GM18505 (cell line): Measurements from ENCODE around the gene GABRD.
"Not testable (repeated sequence)": the region's sequence is repeated elsewhere in the genome, so short reads cannot be mapped to it uniquely, and the experiment has no call there.

Source experiments
- ATAC-seq: cut with Tn5 transposase; IDR thresholded peaks from one replicate; pipeline ENCODE4 v1.9.1; 2021; ENCODE audit not compliant: unreplicated experiment
- POLR2A ChIP-seq: IDR thresholded peaks from 4 replicates; pipeline ENCODE4 v1.6.1; 2011; ENCODE audit warnings: borderline replicate concordance; ENCODE audit not compliant: insufficient read depth, insufficient read length; ENCODE audit errors: extremely low read depth

Gene GABRD, protein sequence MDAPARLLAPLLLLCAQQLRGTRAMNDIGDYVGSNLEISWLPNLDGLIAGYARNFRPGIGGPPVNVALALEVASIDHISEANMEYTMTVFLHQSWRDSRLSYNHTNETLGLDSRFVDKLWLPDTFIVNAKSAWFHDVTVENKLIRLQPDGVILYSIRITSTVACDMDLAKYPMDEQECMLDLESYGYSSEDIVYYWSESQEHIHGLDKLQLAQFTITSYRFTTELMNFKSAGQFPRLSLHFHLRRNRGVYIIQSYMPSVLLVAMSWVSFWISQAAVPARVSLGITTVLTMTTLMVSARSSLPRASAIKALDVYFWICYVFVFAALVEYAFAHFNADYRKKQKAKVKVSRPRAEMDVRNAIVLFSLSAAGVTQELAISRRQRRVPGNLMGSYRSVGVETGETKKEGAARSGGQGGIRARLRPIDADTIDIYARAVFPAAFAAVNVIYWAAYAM

DNA sequence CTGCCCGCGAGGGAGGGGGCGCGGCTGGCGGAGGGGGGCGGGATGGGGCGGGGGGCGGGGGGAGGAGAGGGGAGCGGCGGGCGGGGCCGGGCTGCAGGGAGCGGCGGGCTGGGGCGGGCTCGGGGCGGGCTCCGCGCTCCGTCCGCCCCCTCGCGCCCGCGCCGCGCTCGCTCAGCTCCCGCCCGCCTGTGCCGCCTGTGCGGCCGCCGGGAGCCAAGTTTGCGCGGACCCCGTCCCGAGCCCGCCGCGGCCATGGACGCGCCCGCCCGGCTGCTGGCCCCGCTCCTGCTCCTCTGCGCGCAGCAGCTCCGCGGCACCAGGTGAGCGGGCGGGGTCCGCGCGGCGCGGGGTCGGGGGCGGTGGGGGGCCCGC is at the start of gene GABRD:
Gene GABRD, plus strand, starts transcription at position 174 of the 372 bp plus-strand sequence. Its CDS starts 79 bp downstream, at position 253.
- TF ChIP-seq POLR2A = no peak

DNA sequence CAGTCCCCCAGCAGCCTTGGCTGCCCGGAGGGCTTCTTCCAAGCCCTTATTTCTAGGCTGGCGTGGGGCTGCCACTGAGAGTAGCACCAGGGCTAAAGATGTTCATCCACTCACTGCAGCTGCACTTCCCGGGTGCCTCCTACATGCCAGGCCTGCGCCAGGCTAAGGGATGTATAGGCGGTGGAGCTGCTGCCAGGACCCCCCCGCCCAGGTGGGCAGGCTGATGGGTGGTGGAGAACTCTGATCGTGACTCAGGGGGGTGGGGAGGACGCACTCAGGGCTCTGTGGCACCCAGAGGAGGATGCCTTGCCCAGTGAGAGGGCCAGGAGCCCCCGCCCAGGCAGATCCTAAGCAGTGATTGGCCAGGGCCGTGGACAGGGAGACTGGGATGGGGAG is 49.6 kb upstream of the GABRD start:
- no peak for TF ChIP-seq POLR2A
- no peak for ATAC-seq

More for the DNA sequence above, at the start of gene GABRD:
- ATAC-seq = no peak

DNA sequence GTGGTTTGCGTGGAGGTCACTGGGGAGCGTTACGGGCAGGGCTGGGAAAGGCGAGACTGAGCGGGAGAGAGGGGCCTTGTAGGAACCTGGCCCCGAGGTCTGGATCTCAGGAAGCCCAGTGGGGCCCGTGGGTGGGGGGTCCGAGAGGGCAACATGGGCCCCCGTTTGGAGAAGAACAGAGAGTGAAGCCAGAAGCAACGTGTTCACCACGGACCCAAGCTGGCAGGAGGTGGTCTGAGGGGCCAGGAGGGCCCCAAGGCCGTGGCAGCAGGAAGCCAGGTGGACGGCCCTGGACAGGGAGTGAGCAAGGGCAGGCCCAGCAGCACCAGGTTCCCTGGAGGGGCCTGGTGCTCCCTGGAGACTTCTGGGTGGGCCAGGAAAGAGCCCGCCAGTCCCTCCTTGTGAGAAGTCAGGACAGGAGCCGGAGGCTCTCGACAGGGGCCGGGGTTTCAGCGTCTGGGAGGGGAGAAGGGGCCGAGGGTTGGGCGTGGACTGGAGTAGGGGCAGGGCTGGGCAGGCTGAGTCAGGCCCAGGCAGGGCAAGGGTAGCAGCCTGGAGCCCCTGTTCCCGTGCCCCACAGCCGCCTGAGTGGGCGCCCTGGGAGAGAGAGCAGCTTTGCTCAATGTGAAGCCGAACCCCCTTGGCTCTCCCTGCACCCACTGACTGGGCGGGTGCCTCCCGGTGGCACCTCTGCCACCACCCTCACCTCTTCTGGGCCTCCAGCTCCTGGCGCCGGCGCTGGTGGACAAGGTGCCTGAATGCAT is 49.0 kb upstream of the GABRD start:
- ATAC-seq = no peak
- no peak for TF ChIP-seq POLR2A

DNA sequence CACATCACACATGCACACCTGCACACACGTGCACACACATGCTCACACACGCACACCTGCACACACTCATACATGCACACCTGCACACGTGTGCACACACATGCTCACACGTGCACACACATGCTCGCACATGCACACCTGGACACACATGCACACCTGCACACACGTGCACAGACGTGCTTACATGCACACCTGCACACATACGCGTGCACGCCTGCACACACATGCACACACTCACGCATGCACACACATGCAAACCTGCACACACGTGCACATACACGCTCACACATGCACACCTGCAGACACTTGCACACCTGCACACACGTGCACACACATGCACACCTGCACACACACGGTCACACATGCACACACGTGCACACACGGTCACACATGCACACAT is 48.1 kb upstream of the GABRD start:
- no peak for ATAC-seq
- no peak for TF ChIP-seq POLR2A

DNA sequence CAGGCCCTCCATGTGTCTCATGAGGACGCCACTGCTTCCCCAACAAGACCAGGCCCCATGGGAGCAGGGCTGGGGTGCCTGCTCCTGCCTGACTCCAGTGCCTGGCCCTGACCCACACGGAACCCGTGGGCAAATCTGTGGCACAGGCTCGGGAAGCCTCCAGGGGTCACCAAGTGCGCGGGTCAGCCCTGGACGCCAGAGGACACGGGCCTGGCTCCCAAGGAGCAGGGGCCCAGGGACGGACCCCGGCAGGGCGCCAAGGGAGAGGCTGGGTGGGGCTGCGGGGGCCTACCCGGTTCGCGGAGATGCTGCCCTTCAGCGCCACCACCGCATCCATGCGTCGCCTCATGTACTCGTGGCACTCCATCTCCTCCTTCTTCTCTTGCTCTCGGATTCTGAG is 47.5 kb upstream of the GABRD start:
- ATAC-seq = no peak
- no peak for TF ChIP-seq POLR2A

DNA sequence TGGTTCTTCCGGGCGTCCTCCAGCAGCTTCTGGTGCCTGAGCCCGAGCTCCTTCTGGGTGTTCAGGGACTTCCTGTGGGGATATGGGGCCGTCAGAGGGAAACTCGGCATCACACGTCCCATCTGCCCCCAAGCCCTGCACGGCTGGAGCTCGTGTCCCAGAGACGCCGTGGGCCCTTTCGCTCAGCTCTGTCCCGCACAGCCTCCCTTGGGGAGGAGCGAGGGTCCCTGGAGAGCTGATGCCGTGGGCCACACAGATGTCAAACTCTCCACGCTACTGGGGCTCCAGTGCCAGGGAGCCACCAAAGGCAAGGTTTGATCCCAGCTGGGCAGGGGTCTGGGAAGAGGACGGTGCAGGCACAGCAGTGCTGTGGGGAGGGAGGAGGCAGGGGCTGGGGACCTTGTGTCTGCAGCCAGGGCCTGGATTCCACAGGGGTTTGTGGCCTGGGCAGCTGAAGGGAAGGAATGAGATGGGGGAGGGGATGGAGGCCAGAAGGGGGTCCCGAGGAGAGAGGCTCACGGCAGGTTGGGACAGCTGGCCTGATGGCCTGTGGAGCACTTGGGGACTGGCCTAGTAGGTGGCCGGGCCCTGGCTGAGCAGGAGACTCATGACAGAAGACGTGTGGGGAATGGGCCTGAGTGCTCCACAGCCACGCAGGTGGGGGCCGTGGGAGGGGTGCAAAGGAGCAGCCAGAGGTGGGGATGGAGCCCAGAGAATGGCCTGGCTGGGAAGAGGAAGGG is 46.0 kb upstream of the GABRD start:
- ATAC-seq = no peak

DNA sequence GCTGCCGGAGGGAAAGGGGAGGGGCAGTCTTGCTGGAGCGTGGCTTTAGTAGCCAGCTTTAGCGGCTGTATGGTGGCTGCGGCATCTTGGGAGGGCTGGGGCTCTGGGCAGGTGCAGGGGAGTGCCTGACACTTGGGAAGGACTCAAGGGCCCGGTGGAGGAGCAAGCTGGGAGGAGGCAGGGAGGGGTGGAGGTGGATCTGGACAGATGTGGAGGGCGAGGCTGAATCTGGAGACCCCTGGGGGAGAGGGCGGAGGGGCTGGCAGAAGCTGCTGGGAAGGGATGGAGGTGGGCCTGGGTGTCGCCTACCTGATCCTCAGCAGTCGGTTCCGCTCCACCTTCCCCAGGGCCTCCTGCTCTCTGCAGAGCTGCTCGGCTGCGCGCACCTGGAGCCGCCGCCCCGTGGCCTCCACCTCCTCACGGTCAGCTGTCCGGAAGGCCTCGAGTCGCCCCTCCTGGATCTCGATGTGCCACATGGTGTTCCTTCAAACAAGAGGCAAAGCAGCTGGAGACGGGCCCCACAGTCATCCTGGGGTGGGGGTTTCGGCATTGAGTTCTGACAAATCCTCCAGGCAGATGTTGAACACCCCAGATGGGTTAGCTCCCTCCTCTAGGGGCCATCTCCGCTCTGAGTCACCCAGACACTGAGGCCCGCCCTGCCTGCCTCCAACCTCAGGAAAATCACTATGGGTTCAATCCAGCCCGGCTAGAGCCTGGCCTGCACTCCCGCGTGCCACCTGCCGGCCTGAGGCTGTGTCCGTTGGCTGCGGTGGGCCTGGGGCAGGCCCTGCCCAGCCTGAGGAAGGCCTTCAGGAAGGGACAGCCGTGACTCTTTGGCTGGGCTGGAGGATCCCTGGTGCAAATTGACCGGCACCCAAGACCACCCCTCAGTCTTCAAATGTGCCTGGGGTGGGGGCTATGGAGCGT is 45.2 kb upstream of the GABRD start:
- TF ChIP-seq POLR2A = no peak
- ATAC-seq = no peak

More for the DNA sequence above, 46.0 kb upstream of the GABRD start:
- no peak for TF ChIP-seq POLR2A

DNA sequence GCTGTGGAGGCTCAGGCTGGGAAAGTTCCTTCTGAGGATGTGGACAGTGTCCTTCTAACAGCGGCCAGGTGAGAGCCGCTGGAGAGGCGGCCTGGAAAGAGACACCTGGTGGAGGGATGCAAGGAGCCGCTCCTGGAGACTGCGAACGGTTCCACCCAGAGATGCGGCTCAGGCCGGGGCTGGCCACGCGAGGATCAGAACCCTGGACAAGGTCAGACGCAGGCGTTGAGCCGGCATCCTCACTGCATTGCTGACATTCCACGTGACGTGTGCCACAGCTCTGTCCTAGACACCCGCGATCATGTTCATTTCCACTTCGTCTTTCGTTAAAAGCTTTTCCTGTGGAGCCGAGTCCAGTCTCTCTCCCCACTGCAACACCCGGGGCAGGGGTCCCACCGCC is 44.3 kb upstream of the GABRD start:
- no peak for ATAC-seq
- TF ChIP-seq POLR2A = no peak

DNA sequence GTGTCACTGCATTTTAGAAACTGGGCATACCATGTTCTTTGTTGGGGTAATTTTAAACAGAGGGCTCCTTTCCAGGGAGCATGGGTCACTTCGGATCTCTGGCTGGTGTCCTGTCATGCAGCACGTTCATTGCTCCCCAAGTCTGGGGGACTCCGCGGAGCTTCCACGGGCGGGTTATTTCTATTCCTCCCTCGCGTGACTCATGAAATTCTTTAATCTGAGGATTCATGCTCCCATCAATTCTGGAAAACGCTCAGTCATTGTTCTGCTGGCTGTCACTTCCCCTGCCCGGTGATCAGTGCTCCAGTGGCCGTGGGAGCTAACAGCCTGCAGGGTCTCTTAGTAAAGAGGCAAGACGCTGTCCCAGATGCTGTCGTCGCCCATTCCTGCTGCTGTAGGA is 43.6 kb upstream of the GABRD start:
- no peak for TF ChIP-seq POLR2A
- no peak for ATAC-seq

DNA sequence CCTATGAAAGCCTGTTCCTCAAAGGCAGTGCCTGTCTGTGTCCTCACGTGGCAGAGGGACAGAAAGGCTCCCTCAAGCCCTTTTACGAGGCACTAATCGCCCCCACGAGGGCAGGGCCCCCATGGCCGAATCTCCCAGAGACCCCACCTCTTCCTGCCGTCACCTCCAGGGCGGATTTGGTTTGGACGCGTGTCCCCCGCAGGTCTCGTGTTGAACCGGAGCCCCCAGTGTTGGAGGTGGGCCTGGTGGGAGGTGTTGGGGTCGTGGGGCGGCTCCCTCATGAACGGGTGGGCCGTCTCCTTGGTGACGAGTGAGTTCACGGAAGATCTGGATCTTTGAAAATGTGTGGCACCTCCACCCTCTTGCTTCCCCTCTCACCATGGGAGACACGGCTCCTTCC is 43.1 kb upstream of the GABRD start:
- ATAC-seq = no peak
- TF ChIP-seq POLR2A = no peak

DNA sequence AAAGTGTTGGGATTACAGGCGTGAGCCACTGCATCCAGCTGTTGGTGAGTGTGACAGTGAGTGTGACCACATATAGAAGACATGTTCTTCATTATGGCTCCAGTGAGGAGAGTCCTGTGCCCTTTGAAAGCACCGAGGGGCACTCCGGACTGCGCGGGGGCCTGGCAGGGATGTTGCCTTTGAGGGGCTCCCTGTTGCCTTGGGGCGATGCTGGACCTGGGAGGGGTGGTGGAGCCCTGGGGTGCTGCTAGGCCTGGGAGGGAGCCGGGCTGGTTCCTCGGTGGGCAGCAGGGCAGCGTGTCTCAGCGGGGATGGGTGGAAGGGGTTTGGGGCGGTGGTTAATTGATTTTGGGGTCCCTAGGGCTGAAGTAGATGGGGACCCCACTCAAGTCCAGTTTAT is 41.0 kb upstream of the GABRD start:
- TF ChIP-seq POLR2A = no peak
- no peak for ATAC-seq

DNA sequence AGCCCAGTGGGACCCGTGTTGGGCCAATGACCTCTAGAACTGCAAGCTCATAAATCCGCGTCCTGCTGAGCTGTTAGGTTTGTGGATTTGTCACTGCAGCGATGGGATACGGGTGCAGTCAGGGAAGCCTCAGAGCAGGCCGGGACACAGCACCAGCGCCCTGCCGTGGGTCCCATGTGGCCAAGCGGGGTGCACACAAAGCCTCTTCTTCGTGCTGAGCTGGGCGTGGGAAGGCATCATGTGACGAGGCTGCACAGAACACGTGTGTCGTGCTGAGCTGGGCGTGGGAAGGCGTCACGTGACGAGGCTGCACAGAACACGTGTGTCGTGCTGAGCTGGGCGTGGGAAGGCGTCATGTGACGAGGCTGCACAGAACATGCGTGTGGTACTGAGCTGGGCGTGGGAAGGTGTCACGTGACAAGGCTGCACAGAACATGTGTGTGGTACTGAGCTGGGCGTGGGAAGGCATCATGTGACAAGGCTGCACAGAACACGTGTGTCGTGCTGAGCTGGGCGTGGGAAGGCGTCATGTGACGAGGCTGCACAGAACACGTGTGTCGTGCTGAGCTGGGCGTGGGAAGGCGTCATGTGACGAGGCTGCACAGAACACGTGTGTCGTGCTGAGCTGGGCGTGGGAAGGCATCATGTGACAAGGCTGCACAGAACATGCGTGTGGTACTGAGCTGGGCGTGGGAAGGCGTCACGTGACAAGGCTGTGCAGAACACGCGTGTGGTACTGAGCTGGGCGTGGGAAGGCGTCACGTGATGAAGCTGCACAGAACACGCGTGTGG is 40.3 kb upstream of the GABRD start:
- ATAC-seq = not testable (repeated sequence)
